IPS-15b (cell line): ENCODE results near the gene DNAJC21.

ENCODE experiments used
- H3K27me3 ChIP-seq: one replicate; pipeline ENCODE4 v1.6.1; 2013; ENCODE audit warnings: low read length; ENCODE audit not compliant: control insufficient read depth, insufficient read depth
- H3K36me3 ChIP-seq: one replicate; pipeline ENCODE4 v1.6.1; 2013; ENCODE audit warnings: low read length; ENCODE audit not compliant: control insufficient read depth, insufficient read depth
- H3K4me1 ChIP-seq: one replicate; pipeline ENCODE4 v1.6.1; 2013; ENCODE audit warnings: mild to moderate bottlenecking, low read length; ENCODE audit not compliant: control insufficient read depth, insufficient read depth
- H3K4me3 ChIP-seq: one replicate; pipeline ENCODE4 v1.5.1; 2013; ENCODE audit warnings: low read depth, low read length
- H3K9ac ChIP-seq: one replicate; pipeline ENCODE4 v1.6.1; 2013; ENCODE audit warnings: low read depth, mild to moderate bottlenecking, low read length
- H3K9me3 ChIP-seq: one replicate; pipeline ENCODE4 v1.6.1; 2013; ENCODE audit warnings: mild to moderate bottlenecking, low read length; ENCODE audit not compliant: control insufficient read depth, insufficient read depth

Gene DNAJC21

GRCh38 chr5:34923694-34924461, 5.5 kb upstream of the DNAJC21 start:
- H3K4me3 ChIP-seq, result no peak overlapping the region
- no peaks in the 10 kb centered on the region for H3K9me3 ChIP-seq
- no peaks in the 10 kb centered on the region for H3K27me3 ChIP-seq
- H3K36me3 ChIP-seq, result peaks cover 17% of the 10 kb centered on the region
- H3K4me1 ChIP-seq, result no peaks in the 10 kb centered on the region
- H3K9ac ChIP-seq, result no peak overlapping the region

GRCh38 chr5:34924462-34924765, 4.9 kb upstream of the DNAJC21 start:
- no peak overlapping the region for H3K9ac ChIP-seq
- no peaks in the 10 kb centered on the region for H3K9me3 ChIP-seq
- no peak overlapping the region for H3K4me3 ChIP-seq
- H3K27me3 ChIP-seq, result no peaks in the 10 kb centered on the region
- H3K4me1 ChIP-seq, result no peaks in the 10 kb centered on the region
- H3K36me3 ChIP-seq, result peaks cover 17% of the 10 kb centered on the region

GRCh38 chr5:34926318-34926888, 3.0 kb upstream of the DNAJC21 start:
- H3K4me3 ChIP-seq, result no peak overlapping the region
- H3K36me3 ChIP-seq, result peaks cover 14% of the 10 kb centered on the region
- H3K4me1 ChIP-seq, result peaks cover 2% of the 10 kb centered on the region
- no peak overlapping the region for H3K9ac ChIP-seq
- no peaks in the 10 kb centered on the region for H3K9me3 ChIP-seq
- no peaks in the 10 kb centered on the region for H3K27me3 ChIP-seq

- Histone ChIP-seq H3K4me1 (peaks cover 5% of the 10 kb centered on the region), H3K27me3 (no peaks in the 10 kb centered on the region), H3K9me3 (no peaks in the 10 kb centered on the region), H3K4me3 (no peak overlapping the region), H3K36me3 (peaks cover 13% of the 10 kb centered on the region), H3K9ac (no peak overlapping the region)
These were observed 1.6 kb upstream of the DNAJC21 start for GRCh38 chr5:34927785-34928184.

GRCh38 chr5:34928267-34928666, 1.1 kb upstream of the DNAJC21 start:
- H3K27me3 ChIP-seq, result no peaks in the 10 kb centered on the region
- H3K9me3 ChIP-seq, result no peaks in the 10 kb centered on the region
- peaks cover 5% of the 10 kb centered on the region for H3K4me1 ChIP-seq
- H3K36me3 ChIP-seq, result peaks cover 9% of the 10 kb centered on the region
- no peak overlapping the region for H3K4me3 ChIP-seq
- no peak overlapping the region for H3K9ac ChIP-seq

GRCh38 chr5:34929720-34930461, 532 bp downstream of the DNAJC21 start:
- Histone ChIP-seq H3K27me3 (no peaks in the 10 kb centered on the region), H3K36me3 (peaks cover 3% of the 10 kb centered on the region), H3K4me1 (peaks cover 5% of the 10 kb centered on the region), H3K4me3 (peak overlapping the region; percentile 89), H3K9me3 (no peaks in the 10 kb centered on the region), H3K9ac (peak overlapping the region; percentile 42)

- H3K27me3 ChIP-seq, result no peaks in the 10 kb centered on the region
- no peaks in the 10 kb centered on the region for H3K9me3 ChIP-seq
- H3K36me3 ChIP-seq, result peaks cover 3% of the 10 kb centered on the region
- peak overlapping the region; percentile 42 for H3K9ac ChIP-seq
- H3K4me1 ChIP-seq, result peaks cover 5% of the 10 kb centered on the region
- peak overlapping the region; percentile 89 for H3K4me3 ChIP-seq
These were observed 1.1 kb downstream of the DNAJC21 start for GRCh38 chr5:34930462-34930844.

- peaks cover 5% of the 10 kb centered on the region for H3K4me1 ChIP-seq
- H3K9me3 ChIP-seq, result no peaks in the 10 kb centered on the region
- H3K27me3 ChIP-seq, result no peaks in the 10 kb centered on the region
- peak overlapping the region; percentile 89 for H3K4me3 ChIP-seq
- H3K9ac ChIP-seq, result no peak overlapping the region
- peaks cover 3% of the 10 kb centered on the region for H3K36me3 ChIP-seq
These were observed 1.5 kb downstream of the DNAJC21 start for GRCh38 chr5:34930870-34931269.

- Histone ChIP-seq H3K9ac (no peak overlapping the region), H3K27me3 (no peaks in the 10 kb centered on the region), H3K9me3 (no peaks in the 10 kb centered on the region), H3K4me3 (no peak overlapping the region), H3K4me1 (peaks cover 5% of the 10 kb centered on the region), H3K36me3 (peaks cover 16% of the 10 kb centered on the region)
These were observed 3.6 kb downstream of the DNAJC21 start for GRCh38 chr5:34932947-34933346.

- Histone ChIP-seq H3K36me3 (peaks cover 9% of the 10 kb centered on the region), H3K4me1 (no peaks in the 10 kb centered on the region), H3K9ac (no peak overlapping the region)
These were observed 12.6 kb downstream of the DNAJC21 start for GRCh38 chr5:34941936-34942335.

GRCh38 chr5:34944044-34944443, 14.7 kb downstream of the DNAJC21 start:
- Histone ChIP-seq H3K9ac (no peak overlapping the region), H3K4me1 (no peaks in the 10 kb centered on the region), H3K9me3 (no peaks in the 10 kb centered on the region), H3K27me3 (no peaks in the 10 kb centered on the region), H3K36me3 (peaks cover 3% of the 10 kb centered on the region), H3K4me3 (no peak overlapping the region)

More at GRCh38 chr5:34941936-34942335, 12.6 kb downstream of the DNAJC21 start:
- no peaks in the 10 kb centered on the region for H3K27me3 ChIP-seq
- H3K4me3 ChIP-seq, result no peak overlapping the region
- no peaks in the 10 kb centered on the region for H3K9me3 ChIP-seq
